Left ventricle myocardium superior (tissue), 1 donor: Measurements from ENCODE around the gene PIK3AP1. TPM values are rescaled to one million over a fixed set of nuclear protein-coding genes. Genes with fewer than 3 reads are reported as not detected.
A peak's percentile ranks its signal among the peaks of the same experiment; 100 is the strongest.
"Not testable (repeated sequence)": the region's sequence is repeated elsewhere in the genome, so short reads cannot be mapped to it uniquely, and the experiment has no call there.

Experiments used
- ATAC-seq: fragments of 200-7000 bp; cut with Tn5 transposase; one replicate; pipeline ENCODE4 v1.9.1; 2020; ENCODE audit warnings: mild to moderate bottlenecking, moderate library complexity
- DNase-seq: peaks from one replicate; pipeline ENCODE4 v3.0.0-alpha.2; 2020
- intact Hi-C: fragments of 100-400 bp; cut with micrococcal nuclease; formaldehyde crosslinking; loops from one replicate; pipeline ENCODE4 v1.11.0; 2022
- total RNA-seq: library from RNA; stranded (reverse); fragmentation: NEBNext Ultra II Directional; extraction: Animal tissue kit (Norgen Biotek cat#: 25700); gene quantifications from one replicate; pipeline ENCODE4 v1.2.1, GENCODE V29; 2021
- donor health status: DM: no; HTN: yes; CAD: no; lungs with severe emphysema.

PIK3AP1 gene
- total RNA-seq, 1 donor from 2014 or later: 7.5 TPM

DNA sequence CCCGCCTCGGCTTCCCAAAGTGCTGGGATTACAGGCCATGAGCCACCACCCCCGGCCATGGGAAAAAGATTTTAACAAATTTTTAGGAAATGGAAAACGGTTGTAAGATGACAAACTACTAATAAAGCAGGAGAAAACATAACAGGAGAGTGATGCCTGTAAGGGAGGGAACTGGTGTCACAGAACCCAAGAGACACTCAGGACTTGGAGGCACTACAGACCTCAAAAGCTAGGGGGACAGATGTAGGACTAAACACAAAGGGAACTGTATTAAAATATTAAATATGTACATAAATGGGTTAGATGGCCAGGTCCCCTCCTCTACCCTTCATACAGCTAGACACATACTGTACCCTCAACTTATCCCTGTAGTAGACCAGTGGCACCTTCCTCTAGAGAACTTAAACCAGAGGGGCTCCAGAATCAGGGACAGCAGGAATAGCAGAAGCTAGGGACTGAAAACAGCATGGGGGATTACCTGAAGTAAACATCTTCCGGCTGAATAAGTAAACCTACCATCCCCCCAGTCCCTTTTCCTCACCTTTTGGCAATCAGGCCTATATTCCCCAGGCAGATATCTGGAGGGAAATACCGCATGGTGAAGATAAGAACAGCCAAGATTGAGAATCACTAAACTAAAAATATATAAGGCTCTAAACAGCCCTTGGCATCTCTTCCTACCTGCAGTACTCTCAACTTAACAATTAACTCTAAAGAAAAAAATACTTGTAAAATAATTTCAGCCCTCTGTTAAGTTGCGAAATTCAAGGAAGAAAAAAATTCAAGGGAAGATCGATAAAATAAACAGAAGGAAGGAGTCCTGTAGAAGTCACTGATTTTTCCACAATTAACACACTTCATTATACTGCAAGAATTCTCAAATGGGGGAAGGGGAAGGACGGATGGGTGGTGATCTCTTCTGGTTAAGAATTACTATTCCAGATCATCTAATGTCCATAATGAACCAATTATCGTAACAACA is 149.0 kb downstream of the PIK3AP1 start:
- DNase-seq (no peak), ATAC-seq (peak; percentile 38)
- intact Hi-C loops: no loop called here

- no peak for ATAC-seq
- intact Hi-C loops: no loop called here
- no peak for DNase-seq
Measured at GRCh38 chr10:96570511-96570910, 149.8 kb downstream of the PIK3AP1 start.

- ATAC-seq (no peak), DNase-seq (no peak)
- intact Hi-C loops: no loop called here
Measured at GRCh38 chr10:96568402-96568801, 151.9 kb downstream of the PIK3AP1 start.

DNA sequence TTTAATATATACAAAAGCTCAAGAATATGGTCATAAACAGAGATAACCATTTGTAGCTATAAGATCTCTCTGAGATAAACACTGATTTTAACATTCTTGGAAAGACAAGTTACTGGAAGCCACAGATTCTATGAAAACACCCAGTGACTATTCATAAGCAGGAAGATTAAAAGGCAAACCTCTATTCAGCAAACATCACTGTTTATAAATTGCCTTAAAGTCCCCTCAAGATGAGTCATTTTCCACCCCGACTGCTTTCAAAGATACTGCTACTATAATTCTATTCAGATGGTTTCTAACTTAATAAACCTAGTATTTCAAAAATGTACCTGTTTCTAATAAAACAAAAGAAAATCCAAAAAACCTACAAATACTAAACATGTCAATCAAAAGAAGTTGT is 154.5 kb downstream of the PIK3AP1 start:
- intact Hi-C loops: no loop called here
- ATAC-seq (no peak), DNase-seq (no peak)

DNA sequence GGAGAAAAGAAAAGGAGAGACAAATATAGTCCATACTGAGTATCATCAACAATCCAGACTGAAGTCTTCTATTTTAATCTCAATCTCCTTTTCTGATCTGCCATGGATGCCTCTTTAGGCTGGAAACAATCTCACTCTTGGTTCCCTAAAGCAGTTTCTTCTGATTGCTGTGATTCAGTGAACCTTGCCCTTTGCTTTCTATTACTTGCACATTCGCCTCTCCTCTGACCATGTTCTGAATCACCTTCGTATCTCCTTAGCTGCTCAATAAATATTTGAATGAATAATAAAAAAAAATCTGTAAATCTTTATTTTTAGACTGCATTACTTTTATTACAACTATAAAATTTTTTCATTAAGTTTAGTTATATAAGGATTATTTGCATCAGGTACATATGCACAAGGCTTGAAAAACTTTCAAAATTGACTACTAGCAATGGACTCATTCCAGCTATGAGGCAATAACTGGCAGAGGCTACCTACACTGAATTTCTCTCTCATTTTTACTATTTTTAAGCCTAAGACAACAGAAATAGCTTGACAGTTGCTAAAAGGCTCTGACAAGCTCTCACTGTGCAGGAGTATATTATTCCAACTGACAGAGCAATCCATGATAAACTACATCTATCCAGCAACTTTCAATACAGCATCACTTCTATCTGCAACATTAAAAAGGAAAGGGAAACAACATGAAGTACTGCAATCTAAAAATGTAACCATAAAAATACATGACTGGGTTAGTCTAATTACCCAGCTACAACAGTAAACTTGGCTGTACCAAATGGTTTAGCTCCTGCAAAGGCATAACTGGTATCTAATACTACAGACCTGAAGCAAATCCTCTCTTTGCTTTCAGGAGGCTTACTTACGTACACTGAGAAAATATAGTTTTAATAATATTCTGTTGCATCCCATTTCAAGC is 159.1 kb downstream of the PIK3AP1 start:
- ATAC-seq: no peak
- no peak for DNase-seq
- intact Hi-C loops: no loop called here

- no peak for DNase-seq
- ATAC-seq: no peak
- intact Hi-C loops: no loop called here
Measured at GRCh38 chr10:96560489-96560888, 159.8 kb downstream of the PIK3AP1 start.

GRCh38 chr10:96556003-96556402 is 164.3 kb downstream of the PIK3AP1 start:
- peak; percentile 54 for ATAC-seq
- intact Hi-C loops: no loop called here
- no peak for DNase-seq

DNA sequence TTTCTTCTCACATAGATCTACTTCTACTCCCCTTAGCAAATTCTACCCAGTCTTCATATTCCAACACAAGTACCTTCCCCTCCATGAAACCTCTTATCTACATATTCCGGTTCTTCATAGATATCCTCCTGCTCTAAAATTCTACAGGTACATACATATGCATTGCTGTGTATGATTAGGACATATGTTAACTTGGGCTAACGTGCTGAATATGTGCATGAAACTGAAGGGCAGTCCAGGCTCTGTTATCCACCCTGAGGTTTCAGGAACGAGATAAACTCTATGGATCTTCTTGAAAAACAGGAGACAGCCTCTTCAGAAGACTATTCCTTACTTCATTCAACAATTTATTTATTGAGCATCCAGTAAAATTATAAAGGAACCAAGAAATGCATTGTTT is 165.0 kb downstream of the PIK3AP1 start:
- DNase-seq: no peak
- no peak for ATAC-seq
- intact Hi-C loops: no loop called here

DNA sequence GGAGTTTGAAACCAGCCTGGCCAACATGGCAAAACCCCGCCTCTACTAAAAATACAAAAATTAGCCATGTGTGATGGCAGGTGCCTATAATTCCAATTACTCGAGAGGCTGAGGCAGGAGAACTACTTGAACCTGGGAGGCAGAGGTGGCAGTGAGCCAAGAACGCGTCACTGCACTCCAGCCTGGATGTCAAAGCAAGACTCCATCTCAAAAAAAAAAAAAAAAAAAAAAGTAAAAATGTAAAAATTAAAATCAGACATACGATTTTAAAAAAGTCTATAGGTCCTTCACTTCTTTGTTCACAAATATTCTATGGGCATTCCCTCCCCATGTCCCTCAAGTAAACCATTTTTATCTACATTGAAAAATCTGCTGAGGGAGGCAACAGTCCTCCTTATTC is 171.7 kb downstream of the PIK3AP1 start:
- peak; percentile 68 for DNase-seq
- no peak for ATAC-seq
- intact Hi-C loops: no loop called here

DNA sequence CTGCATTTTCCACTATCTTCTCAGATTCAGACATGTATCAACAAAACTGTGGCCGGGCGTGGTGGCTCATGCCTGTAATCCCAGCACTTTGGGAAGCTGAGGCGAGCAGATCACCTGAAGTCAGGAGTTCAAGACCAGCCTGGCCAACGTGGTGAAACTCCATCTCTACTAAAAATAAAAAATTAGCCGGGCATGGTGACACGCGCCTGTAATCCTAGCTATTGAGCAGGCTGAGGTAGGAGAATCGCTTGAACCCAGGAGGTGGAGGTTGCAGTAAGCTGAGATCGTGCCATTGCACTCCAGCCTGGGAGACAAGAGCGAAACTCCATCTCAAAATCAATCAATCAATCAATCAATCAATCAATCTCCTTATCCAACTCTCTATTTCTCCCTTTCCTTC is 174.8 kb downstream of the PIK3AP1 start:
- ATAC-seq, intact Hi-C loops, DNase-seq: not testable (repeated sequence)

Other genes with a start within 250 kb of the PIK3AP1 start
- 11.6 TPM for gene TLL2, start 206.6 kb downstream of the PIK3AP1 start, total RNA-seq
- gene TM9SF3, start 133.5 kb downstream of the PIK3AP1 start, total RNA-seq: 75.4 TPM
- gene LCOR, start 111.8 kb upstream of the PIK3AP1 start, total RNA-seq: 19.8 TPM